ENCODE results near the gene RPS6KL1.

DNA sequence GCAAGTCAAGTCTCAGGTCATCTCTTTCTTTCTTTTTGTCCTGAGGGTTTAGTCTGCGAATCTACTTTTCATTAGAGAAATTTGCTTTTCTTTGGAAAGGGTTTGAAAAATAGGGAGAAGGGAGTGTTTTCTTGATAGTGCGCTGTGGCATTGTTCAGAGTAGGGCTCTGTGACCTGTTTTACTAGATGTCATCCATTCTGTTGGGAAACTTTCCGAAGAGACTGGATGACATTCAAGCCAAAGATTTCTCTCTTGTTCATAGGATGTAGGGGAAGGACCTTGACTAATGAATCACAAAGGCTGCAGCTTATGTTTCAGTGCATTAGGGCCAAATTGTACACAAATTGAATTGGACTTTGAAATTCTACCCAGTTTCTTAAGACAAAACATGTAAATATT lies 26.7 kb downstream of the RPS6KL1 start:
- TF ChIP-seq, protein P1, sequence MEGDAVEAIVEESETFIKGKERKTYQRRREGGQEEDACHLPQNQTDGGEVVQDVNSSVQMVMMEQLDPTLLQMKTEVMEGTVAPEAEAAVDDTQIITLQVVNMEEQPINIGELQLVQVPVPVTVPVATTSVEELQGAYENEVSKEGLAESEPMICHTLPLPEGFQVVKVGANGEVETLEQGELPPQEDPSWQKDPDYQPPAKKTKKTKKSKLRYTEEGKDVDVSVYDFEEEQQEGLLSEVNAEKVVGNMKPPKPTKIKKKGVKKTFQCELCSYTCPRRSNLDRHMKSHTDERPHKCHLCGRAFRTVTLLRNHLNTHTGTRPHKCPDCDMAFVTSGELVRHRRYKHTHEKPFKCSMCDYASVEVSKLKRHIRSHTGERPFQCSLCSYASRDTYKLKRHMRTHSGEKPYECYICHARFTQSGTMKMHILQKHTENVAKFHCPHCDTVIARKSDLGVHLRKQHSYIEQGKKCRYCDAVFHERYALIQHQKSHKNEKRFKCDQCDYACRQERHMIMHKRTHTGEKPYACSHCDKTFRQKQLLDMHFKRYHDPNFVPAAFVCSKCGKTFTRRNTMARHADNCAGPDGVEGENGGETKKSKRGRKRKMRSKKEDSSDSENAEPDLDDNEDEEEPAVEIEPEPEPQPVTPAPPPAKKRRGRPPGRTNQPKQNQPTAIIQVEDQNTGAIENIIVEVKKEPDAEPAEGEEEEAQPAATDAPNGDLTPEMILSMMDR (conservative IDR thresholded peaks at IDR 0.05), result no peak
- no peak for TF ChIP-seq EZH2 (IDR thresholded peaks at IDR 0.05; ENCODE audit: low read depth)

All from PC-9 (cell line).